Germinal center (tissue), 1 donor: ENCODE measurements around the gene APOL3.
A peak's percentile ranks its signal among the peaks of the same experiment; 100 is the strongest.
"Not testable (repeated sequence)": the region's sequence is repeated elsewhere in the genome, so short reads cannot be mapped to it uniquely, and the experiment has no call there.

Experiments
- DNase-seq: peaks from one replicate; pipeline ENCODE4 v3.0.0; 2012; ENCODE audit warnings: mixed read lengths, low spot score

The APOL3 gene

DNA sequence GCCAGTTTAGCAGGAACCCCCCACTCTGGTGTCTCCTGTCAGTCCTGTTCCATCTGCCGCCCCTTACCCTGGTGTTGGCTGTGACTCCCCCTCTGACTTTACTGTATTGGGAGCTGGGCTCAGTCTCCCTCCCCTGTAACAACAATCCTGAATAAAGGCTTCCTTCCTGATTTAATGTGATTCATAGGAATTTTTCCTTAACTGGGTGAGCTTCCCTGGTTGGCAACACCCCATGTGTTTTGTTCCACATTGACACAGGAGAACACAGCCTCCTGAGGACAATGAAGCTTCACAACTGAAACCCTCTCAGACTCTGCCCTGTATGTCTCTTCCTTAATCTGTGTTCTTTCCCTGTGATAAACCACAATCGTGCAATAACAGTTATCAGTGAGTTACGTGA, 32.6 kb upstream of the APOL3 start:
- DNase-seq: no peak

- DNase-seq: no peak
These were observed 32.0 kb upstream of the APOL3 start for GRCh38 chr22:36192542-36192941.

DNA sequence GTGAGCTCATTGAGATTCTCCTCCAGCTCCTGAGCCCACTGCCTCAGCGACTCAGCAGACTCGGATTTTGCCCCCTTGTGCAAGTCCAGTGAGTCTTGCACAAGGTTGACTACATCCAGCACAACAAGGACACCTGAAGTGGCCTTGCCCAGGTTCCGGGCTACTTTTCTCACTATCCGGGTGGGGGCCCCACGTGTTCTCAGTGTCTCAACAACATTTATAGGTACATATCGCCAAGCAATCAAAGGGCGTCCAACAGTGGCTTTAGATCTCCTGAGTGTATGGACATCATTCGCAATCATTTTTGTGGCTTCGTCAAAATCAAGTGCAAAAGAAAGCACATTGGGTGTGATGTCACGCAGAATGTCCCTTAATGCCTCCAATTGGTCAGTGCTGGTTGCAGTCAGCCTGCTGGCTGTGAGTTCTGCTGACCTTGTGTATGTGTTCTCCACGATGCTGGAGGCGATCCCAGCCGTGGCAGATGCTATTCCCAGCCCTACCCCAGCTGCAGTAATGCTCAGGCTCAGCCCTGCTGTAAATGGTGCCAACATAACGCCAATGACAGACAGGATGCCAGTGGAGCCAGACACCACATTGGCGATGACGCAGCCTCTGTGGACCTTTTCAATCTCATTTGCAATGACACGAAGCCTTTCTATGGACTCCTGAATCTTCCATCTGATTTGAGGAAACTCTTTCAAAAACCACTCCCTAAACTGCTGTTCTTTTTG, 30.7 kb upstream of the APOL3 start:
- no peak for DNase-seq

DNA sequence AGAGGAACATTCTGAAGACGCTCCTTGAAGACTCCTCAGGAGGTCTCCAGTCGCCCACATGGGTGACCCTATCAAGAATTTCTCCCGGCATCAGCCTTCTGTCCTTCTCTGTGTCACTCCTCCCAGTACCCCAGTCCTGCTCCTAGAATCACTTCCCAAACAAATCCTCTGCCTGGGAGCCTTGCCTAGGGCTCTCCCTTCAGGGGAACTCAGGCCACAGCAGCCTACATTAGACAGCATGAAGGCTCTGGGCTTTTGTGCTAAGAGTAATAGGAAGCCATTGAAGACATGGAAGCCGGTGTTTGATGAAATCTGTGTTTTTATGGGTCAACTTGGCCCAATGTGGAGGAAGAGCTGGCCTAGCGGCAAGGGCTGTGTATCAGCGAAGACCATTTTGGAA, 27.3 kb upstream of the APOL3 start:
- DNase-seq: not testable (repeated sequence)

DNA sequence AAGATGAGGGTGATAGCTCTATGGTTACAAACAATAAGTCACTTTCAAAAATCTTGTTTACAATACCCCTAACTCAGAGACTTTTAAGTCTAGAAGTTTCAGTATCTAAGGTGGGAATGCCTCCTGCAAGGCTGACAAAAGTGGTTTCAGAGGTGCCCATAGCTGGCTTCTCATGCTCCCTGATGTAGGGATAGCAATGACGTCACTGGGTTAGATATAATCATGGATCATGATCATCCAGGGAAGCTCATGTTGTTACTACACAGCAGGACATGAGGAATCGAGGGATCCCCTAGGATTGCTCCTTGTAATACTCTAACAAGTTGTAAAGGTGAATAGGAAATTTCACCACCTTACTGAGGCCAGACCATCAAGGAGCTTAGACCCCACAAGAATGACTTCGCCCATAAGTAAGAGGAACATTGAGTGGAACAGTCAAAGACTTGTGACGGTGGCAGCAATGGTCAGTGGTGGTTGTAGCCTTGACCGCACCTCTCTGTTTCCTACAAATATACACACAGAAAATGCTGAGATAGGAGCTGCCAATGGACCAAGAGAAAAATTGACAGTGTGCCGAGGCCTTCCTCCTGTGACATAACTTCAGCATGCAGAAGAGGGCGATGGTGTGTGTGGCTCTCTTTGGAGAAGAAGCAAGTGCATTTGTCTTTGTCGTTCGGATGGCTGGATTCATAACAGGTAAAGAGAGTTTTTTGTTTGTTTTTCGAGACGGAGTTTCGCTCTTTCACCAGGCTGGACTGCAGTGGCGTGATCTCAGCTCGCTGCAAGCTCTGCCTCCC, 25.5 kb upstream of the APOL3 start:
- no peak for DNase-seq

GRCh38 chr22:36184433-36185025, 24.0 kb upstream of the APOL3 start:
- no peak for DNase-seq

DNA sequence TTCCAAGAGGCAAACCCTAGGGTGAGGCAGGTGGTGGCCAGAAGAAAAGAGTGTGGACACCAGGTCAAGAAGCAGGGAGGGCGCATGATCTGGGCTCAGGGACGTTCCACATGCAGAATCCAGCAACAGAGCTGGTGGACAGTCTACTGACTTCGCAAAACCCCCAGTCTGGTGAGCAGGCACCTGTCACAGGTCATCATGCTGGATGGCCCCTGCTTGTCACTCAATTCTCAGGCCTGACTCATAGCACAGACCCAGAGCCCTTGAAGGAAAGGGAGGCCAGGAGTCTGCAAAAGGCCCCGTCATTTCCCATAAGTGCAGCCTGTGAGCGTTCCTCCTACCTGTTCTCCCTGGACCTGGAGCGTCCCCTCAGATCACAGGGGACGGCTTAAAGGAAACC, 22.9 kb upstream of the APOL3 start:
- DNase-seq: no peak

- DNase-seq: no peak
These were observed 22.3 kb upstream of the APOL3 start for GRCh38 chr22:36182857-36183256.

GRCh38 chr22:36182056-36182455, 21.5 kb upstream of the APOL3 start:
- no peak for DNase-seq

DNA sequence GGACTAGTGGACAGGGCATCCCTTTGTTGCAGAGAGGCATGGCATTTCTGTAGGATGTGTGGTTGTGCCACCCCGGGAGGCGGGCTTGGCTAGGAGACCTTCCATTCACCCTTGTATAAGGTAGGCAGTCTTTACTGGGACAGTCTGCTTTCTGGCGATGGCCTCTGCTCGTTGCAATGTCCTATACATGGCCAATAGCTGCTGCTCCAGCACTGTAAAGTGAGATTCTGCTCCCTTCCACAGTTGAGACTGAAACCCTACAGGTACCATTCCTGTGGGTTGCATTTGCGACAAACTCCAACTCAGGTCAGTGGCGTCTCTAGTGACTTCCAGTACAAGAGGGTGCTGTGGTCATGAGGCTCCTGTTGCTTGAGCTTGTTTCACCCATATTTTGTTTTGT, 20.4 kb upstream of the APOL3 start:
- DNase-seq: no peak

DNA sequence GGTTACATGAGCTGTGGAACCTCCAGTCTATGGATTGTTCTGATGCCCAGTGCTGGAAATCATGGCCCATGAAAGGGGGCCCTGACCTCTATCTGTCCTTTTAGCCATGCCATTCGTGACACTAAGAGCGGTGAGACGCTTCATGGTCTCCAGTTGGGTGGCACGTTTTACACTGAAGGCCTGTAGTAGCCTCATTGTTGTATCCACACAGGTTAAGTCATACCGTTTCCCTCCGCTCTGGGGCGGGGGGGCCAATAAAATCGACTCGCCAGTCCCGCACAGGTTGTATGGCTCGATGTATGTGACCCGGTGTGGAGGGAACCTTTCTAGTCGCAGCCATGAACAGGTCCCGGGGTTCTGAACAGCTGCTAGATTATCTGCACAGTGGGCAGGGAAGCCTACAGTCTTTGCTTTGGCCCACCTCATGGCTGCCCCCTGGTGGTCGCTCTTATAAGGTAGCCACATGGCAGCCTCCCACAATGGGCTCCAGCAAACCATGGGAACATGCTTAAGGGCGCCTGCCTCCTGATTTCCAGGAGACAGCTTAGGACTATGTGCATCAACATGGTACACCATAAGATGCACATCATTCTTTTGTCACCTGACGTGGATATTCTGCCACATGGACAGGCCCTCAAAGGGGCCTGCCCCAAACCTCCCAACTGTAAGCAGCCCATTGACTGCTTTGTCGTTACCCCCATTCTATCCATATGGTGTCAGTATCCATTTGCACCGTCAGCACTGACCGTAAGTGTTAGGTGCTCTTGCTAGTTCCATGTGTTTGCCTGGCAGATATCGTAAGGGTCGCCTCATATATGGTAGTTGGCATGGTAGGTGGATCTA, 19.7 kb upstream of the APOL3 start:
- DNase-seq: peak; percentile 80

- DNase-seq: no peak
These were observed 16.6 kb upstream of the APOL3 start for GRCh38 chr22:36177160-36177559.

- DNase-seq: no peak
These were observed 15.3 kb upstream of the APOL3 start for GRCh38 chr22:36175892-36176291.

GRCh38 chr22:36171941-36172340, 11.4 kb upstream of the APOL3 start:
- DNase-seq: no peak

DNA sequence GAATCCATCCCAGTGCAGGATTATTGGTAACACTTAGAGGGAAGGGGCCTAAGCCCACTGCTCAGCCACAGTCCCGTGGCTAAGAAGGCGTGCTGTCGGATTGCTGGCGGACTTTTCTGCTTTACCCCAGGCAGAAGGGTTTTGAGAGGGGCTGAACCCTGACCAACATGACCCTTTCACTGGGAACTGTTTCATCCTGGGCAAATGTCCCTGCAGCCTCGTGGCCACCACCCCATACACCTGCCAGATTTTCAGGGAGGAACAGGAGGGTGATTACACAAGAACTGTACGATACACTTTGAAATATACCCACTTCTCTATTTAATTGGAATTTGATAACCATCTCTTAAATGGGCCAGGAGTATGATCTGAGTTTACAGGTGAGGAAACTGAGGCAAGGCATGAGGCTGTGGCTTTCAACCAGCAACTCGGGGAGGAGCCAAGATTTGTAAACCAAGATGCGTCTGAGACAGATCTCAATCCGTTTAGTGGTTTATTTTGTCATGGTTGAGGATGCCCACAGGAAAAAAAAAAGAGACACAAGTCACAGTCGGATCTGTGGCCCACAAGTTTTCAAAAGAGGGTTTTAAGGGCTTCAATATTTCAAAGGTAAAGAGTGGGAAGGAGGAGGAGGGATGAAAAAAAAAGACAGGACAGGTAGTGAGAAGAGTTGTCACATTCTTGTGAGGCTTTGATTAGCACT, 6.1 kb upstream of the APOL3 start:
- no peak for DNase-seq

GRCh38 chr22:36166086-36166485, 5.5 kb upstream of the APOL3 start:
- no peak for DNase-seq

GRCh38 chr22:36165141-36165540, 4.6 kb upstream of the APOL3 start:
- DNase-seq: no peak

DNA sequence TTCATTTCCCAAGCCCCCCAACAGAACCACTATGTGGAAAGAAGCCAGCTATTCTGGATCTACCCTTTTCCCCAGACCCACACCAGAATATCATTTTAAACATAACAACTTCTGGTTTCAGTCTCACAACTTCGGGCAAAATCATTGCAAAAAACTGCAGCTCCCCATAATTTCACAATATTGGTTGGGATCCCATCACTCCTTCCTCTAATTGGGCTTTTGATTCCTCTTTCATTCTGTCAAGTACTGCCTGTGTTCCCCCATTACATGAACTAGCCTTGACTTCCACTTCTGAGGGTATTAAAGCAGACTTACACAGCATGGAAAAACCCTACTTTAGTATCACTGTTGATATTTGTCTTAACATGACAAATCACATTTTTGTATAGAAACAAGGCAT, 4.1 kb upstream of the APOL3 start:
- no peak for DNase-seq

- no peak for DNase-seq
These were observed 2.9 kb upstream of the APOL3 start for GRCh38 chr22:36163497-36163896.

DNA sequence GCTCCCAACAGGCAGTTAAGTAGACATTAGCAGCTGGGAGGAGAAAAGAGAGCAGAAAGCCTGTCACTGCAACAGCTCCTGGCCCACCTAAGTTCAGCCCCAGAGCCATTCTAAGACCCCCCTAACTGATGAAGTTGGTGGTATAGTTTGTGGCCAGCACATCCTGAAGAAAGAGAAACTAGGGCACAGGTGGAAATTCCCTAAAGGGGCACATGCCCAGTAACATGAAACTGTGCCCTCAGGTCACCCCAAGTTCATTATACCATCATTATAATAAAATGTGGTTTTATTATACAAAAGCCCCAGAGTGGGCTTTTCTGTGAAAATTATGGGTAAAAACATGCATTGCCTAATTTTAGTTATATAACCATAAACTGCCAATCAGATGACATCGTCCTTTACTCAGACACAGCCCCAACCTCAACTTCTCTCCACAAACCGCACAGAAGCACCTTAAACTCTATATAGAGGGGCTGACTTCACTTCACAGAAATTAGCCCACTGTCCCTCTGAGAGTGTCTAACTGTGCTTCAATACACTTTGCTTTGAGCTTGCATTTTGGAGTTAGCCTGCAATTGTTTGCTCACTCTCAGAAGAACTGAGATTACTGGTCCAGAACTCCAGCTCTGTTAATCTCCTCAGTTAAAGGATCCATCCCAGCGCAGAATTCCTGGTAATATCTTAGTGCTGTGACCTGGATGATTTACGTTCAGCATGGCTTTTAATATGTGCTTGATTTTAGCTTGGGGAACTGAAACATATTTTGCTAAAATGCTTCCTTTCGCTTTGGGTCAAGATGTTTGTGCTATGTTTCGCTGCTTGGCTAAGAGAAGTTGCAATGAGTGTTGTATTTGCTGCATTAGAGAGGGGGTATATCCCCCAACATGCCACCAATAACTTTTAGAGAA, 1.8 kb upstream of the APOL3 start:
- DNase-seq: no peak

- not testable (repeated sequence) for DNase-seq
These were observed 1.2 kb upstream of the APOL3 start for GRCh38 chr22:36161793-36162126.
